ENCODE data around the gene TAS2R5.

DNA sequence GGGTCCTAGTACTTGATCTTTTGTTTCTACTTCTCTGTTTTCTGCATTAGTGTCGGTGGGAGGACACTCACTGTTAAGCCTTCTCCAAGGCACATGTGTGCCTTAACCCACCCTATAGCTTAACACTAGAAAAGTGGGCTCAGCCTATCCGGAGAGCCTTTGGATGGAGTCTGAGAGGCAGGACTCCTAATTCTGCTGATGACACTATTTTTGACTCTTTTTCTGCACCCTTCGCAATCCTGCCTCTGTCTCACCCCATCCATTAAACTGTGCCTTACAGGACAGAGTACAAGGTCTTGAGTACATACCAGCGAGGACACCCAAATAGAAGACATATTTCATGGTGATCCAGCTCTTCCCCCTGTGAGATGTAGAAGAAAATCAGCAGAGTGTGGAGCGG, 50.7 kb downstream of the TAS2R5 start:
- TF ChIP-seq RELA (CRISPR knock-in tag; IDR thresholded peaks at IDR 0.05; ENCODE audit: borderline replicate concordance) (no peak), PRRX2 (CRISPR knock-in tag; IDR thresholded peaks at IDR 0.05) (no peak), TEAD4 (CRISPR knock-in tag; IDR thresholded peaks at IDR 0.05) (no peak)
- TF ChIP-seq, protein P1, sequence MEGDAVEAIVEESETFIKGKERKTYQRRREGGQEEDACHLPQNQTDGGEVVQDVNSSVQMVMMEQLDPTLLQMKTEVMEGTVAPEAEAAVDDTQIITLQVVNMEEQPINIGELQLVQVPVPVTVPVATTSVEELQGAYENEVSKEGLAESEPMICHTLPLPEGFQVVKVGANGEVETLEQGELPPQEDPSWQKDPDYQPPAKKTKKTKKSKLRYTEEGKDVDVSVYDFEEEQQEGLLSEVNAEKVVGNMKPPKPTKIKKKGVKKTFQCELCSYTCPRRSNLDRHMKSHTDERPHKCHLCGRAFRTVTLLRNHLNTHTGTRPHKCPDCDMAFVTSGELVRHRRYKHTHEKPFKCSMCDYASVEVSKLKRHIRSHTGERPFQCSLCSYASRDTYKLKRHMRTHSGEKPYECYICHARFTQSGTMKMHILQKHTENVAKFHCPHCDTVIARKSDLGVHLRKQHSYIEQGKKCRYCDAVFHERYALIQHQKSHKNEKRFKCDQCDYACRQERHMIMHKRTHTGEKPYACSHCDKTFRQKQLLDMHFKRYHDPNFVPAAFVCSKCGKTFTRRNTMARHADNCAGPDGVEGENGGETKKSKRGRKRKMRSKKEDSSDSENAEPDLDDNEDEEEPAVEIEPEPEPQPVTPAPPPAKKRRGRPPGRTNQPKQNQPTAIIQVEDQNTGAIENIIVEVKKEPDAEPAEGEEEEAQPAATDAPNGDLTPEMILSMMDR (IDR thresholded peaks at IDR 0.05): no peak

Measured in WTC11 (cell line).